PC-9 (cell line): ENCODE measurements around the gene TRIM45. TPM values are rescaled to one million over a fixed set of nuclear protein-coding genes. Genes with fewer than 3 reads are reported as not detected.
"Not testable (repeated sequence)": the region's sequence is repeated elsewhere in the genome, so short reads cannot be mapped to it uniquely, and the experiment has no call there.

Experiments
- BruUV-seq: library from RNA; stranded (reverse); fragments of 400-500 nt; replicated peaks from 2 replicates; lab custom pipeline; 2021; lab: Mats Ljungman, UMichigan
- CTCF ChIA-PET: fragments of 300-600 bp; sonication (Branson Sonifier 250); formaldehyde crosslinking; loops from one replicate; lab custom pipeline; 2022; ENCODE audit warnings: antibody characterized with exemption; lab: Charles Lee
- POLR2A ChIA-PET: fragments of 300-600 bp; sonication (Branson Sonifier 250); formaldehyde crosslinking; loops from one replicate; lab custom pipeline; 2022; ENCODE audit warnings: antibody characterized with exemption; ENCODE audit not compliant: unreplicated experiment; lab: Charles Lee
- DNase-seq, 2 experiments: peaks; one replicate each; pipeline versions ENCODE4 v3.0.0 to v3.0.0-alpha.2; 2015 to 2022; ENCODE audit warnings: mixed read lengths in 1 of 2
- H2AFZ ChIP-seq: fragments of 200-600 bp; sonication (generic); 2 replicates; pipeline ENCODE4 v1.8.1; 2017; ENCODE audit warnings: antibody characterized with exemption
- H3F3A ChIP-seq: fragments of 200-600 bp; sonication (generic); 2 replicates; pipeline ENCODE4 v1.8.1; 2017; ENCODE audit warnings: antibody characterized with exemption, mild to moderate bottlenecking, low read depth; ENCODE audit not compliant: insufficient read depth
- H3K27ac ChIP-seq: fragments of 200-600 bp; sonication (generic); 2 replicates; pipeline ENCODE4 v1.6.1; 2016; ENCODE audit warnings: mixed run types
- H3K27me3 ChIP-seq: fragments of 200-600 bp; sonication (generic); 2 replicates; pipeline ENCODE4 v1.6.1; 2016; ENCODE audit warnings: low read depth, mixed run types; ENCODE audit not compliant: insufficient read depth
- H3K36me3 ChIP-seq: fragments of 200-600 bp; sonication (generic); 2 replicates; pipeline ENCODE4 v1.6.1; 2016; ENCODE audit warnings: low read depth, mixed run types
- H3K4me1 ChIP-seq: fragments of 200-600 bp; sonication (generic); replicated peaks from 2 replicates; pipeline ENCODE4 v1.6.1; 2016; ENCODE audit warnings: mixed run types; ENCODE audit not compliant: insufficient read depth
- H3K4me2 ChIP-seq: fragments of 200-600 bp; sonication (generic); 2 replicates; pipeline ENCODE4 v1.6.1; 2017; ENCODE audit warnings: mixed run types
- H3K4me3 ChIP-seq: fragments of 200-600 bp; sonication (generic); 2 replicates; pipeline ENCODE4 v1.6.1; 2016; ENCODE audit warnings: mixed run types
- H3K79me2 ChIP-seq: fragments of 200-600 bp; sonication (generic); 2 replicates; pipeline ENCODE4 v1.6.1; 2017; ENCODE audit warnings: low read depth, mixed run types
- H3K9me2 ChIP-seq: fragments of 200-600 bp; sonication (generic); 2 replicates; pipeline ENCODE4 v1.8.1; 2017; ENCODE audit warnings: mild to moderate bottlenecking; ENCODE audit not compliant: insufficient read depth
- H3K9me3 ChIP-seq: fragments of 200-600 bp; sonication (generic); 2 replicates; pipeline ENCODE4 v1.8.1; 2016; ENCODE audit warnings: low read depth; ENCODE audit not compliant: insufficient read depth
- H4K20me1 ChIP-seq: fragments of 200-600 bp; sonication (generic); 2 replicates; pipeline ENCODE4 v1.8.1; 2017; ENCODE audit not compliant: insufficient read depth
- CTCF ChIP-seq: fragments of 200-600 bp; sonication (generic); conservative IDR thresholded peaks from 2 replicates; pipeline ENCODE4 v1.6.1; 2017; ENCODE audit warnings: mixed run types, antibody characterized with exemption, mild to moderate bottlenecking, moderate library complexity
- EZH2 ChIP-seq: fragments of 200-600 bp; sonication (generic); IDR thresholded peaks from 2 replicates; pipeline ENCODE4 v1.8.0; 2017; ENCODE audit warnings: antibody characterized with exemption, low read depth
- intact Hi-C: fragments of 100-400 bp; cut with micrococcal nuclease; formaldehyde crosslinking; loops from one replicate; pipeline ENCODE4 v1.10.0; 2022; ENCODE audit not compliant: unreplicated experiment
- total RNA-seq: library from RNA; stranded (reverse); gene quantifications from 2 replicates; pipeline ENCODE4 v1.2.3, GENCODE V29; 2021

TRIM45 gene
- total RNA-seq, 1 experiment from 2014 or later: 10.0 TPM

GRCh38 chr1:117105722-117106121, 15.8 kb downstream of the TRIM45 start:
- H3K4me1 ChIP-seq: peaks cover 12% of the 10 kb centered on the region
- intact Hi-C loops: no loop called here
- H3K27me3 ChIP-seq: no peaks in the 10 kb centered on the region
- H3K4me2 ChIP-seq: no peak overlapping the region
- peaks cover 25% of the 10 kb centered on the region for H3K36me3 ChIP-seq
- no peak for DNase-seq
- H3K9me3 ChIP-seq: no peaks in the 10 kb centered on the region
- H3K79me2 ChIP-seq: no peaks in the 10 kb centered on the region
- ChIA-PET POLR2A (no interaction called here), CTCF (no interaction called here)
- no peak overlapping the region for H3K4me3 ChIP-seq
- no peak overlapping the region for H3K27ac ChIP-seq
- H4K20me1 ChIP-seq: no peaks in the 10 kb centered on the region
- H2AFZ ChIP-seq: no peak overlapping the region
- peaks cover 10% of the 10 kb centered on the region; the same call in 1 of the 2 replicates for H3F3A ChIP-seq
- TF ChIP-seq EZH2: no peak
- no peak for TF ChIP-seq CTCF
- BruUV-seq: no TSS peak
- H3K9me2 ChIP-seq: no peaks in the 10 kb centered on the region

GRCh38 chr1:117104986-117105385, 16.6 kb downstream of the TRIM45 start:
- H3K4me3 ChIP-seq: no peak overlapping the region
- no peaks in the 10 kb centered on the region for H3K27me3 ChIP-seq
- CTCF ChIA-PET: no interaction called here
- BruUV-seq: no TSS peak
- H3K36me3 ChIP-seq: peaks cover 31% of the 10 kb centered on the region
- H3F3A ChIP-seq: peaks cover 3% of the 10 kb centered on the region; the same call in 1 of the 2 replicates
- H3K9me3 ChIP-seq: no peaks in the 10 kb centered on the region
- H3K4me2 ChIP-seq: no peak overlapping the region
- intact Hi-C loops: no loop called here
- no peak for TF ChIP-seq CTCF
- TF ChIP-seq EZH2: no peak
- no peaks in the 10 kb centered on the region for H3K79me2 ChIP-seq
- H2AFZ ChIP-seq: no peak overlapping the region
- DNase-seq: no peak
- peaks cover 5% of the 10 kb centered on the region; the same call in 1 of the 2 replicates for H3K4me1 ChIP-seq
- H4K20me1 ChIP-seq: no peaks in the 10 kb centered on the region
- POLR2A ChIA-PET: no interaction called here
- no peak overlapping the region for H3K27ac ChIP-seq
- H3K9me2 ChIP-seq: no peaks in the 10 kb centered on the region

GRCh38 chr1:117101858-117102257, 19.7 kb downstream of the TRIM45 start:
- H4K20me1 ChIP-seq, H2AFZ ChIP-seq, H3K4me3 ChIP-seq, H3K4me2 ChIP-seq, H3K27me3 ChIP-seq, H3K9me3 ChIP-seq, H3F3A ChIP-seq, DNase-seq, H3K9me2 ChIP-seq, intact Hi-C loops, H3K27ac ChIP-seq, H3K79me2 ChIP-seq, H3K4me1 ChIP-seq: not testable (repeated sequence)
- CTCF ChIA-PET: interaction anchor here (0.6 kb wide), 1 partner anchor 178 kb away, joined by 3 read pairs; no protein-coding TSS in a partner anchor
- POLR2A ChIA-PET: interaction anchor here (0.7 kb wide), 1 partner anchor 136 kb away, joined by 5 read pairs; no protein-coding TSS in a partner anchor
- H3K36me3 ChIP-seq: peaks cover 51% of the 10 kb centered on the region
- BruUV-seq: TSS peak; percentile 32

GRCh38 chr1:117101334-117101733, 20.2 kb downstream of the TRIM45 start:
- POLR2A ChIA-PET: no interaction called here
- H3K79me2 ChIP-seq: no peaks in the 10 kb centered on the region
- H3K27me3 ChIP-seq: no peaks in the 10 kb centered on the region
- H3K36me3 ChIP-seq: peaks cover 56% of the 10 kb centered on the region
- TF ChIP-seq CTCF (no peak), EZH2 (no peak)
- no peak for DNase-seq
- H3K9me3 ChIP-seq: no peaks in the 10 kb centered on the region
- intact Hi-C loops: no loop called here
- no peaks in the 10 kb centered on the region for H3K4me1 ChIP-seq
- no peaks in the 10 kb centered on the region for H4K20me1 ChIP-seq
- H3K27ac ChIP-seq: no peak overlapping the region
- no TSS peak for BruUV-seq
- no peak overlapping the region for H3K4me3 ChIP-seq
- no peak overlapping the region for H2AFZ ChIP-seq
- H3F3A ChIP-seq: no peaks in the 10 kb centered on the region
- H3K4me2 ChIP-seq: no peak overlapping the region
- H3K9me2 ChIP-seq: no peaks in the 10 kb centered on the region
- CTCF ChIA-PET: no interaction called here
